Body of pancreas (tissue), 4 donors: ENCODE data around the gene CAPN5.

ENCODE experiments used
- POLR2A ChIP-seq, 3 donors: fragments of 450-650 bp; IDR thresholded peaks; one replicate each; pipeline ENCODE4 v1.6.1; 2016; ENCODE audit warnings: antibody characterized with exemption in 3 of 3, mild to moderate bottlenecking in 2 of 3
- TF ChIP-seq, protein P1 (sequence below), 7 experiments: fragments of 450-650 bp in 4 of 7; fragments of 200-600 bp in 3 of 7; sonication (generic) in 3 of 7; IDR thresholded peaks; one replicate each; pipeline ENCODE4 v1.5.1; 2016 to 2019; ENCODE audit warnings: antibody characterized with exemption in 7 of 7

DNA sequence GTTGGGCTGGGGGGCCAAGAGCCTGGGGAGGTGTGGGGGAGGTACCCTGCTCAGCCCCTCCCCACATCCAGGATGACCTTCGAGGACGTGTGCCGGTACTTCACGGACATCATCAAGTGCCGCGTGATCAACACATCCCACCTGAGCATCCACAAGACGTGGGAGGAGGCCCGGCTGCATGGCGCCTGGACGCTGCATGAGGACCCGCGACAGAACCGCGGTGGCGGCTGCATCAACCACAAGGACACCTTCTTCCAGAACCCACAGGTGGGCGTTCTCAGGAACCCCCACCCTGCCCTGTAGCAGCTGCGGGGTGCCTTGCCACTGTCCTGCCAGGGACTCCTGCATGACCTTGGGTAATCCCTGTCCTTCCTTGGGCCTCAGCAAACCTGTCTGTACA, 51.3 kb downstream of the CAPN5 start:
- TF ChIP-seq, protein P1, sequence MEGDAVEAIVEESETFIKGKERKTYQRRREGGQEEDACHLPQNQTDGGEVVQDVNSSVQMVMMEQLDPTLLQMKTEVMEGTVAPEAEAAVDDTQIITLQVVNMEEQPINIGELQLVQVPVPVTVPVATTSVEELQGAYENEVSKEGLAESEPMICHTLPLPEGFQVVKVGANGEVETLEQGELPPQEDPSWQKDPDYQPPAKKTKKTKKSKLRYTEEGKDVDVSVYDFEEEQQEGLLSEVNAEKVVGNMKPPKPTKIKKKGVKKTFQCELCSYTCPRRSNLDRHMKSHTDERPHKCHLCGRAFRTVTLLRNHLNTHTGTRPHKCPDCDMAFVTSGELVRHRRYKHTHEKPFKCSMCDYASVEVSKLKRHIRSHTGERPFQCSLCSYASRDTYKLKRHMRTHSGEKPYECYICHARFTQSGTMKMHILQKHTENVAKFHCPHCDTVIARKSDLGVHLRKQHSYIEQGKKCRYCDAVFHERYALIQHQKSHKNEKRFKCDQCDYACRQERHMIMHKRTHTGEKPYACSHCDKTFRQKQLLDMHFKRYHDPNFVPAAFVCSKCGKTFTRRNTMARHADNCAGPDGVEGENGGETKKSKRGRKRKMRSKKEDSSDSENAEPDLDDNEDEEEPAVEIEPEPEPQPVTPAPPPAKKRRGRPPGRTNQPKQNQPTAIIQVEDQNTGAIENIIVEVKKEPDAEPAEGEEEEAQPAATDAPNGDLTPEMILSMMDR (IDR thresholded peaks at IDR 0.05), result no peak
- no peak for TF ChIP-seq POLR2A (IDR thresholded peaks at IDR 0.05)
